ENCODE measurements around the gene CERS5. TPM values are rescaled to one million over a fixed set of nuclear protein-coding genes. Genes with fewer than 3 reads are reported as not detected.
"Not testable (repeated sequence)": the region's sequence is repeated elsewhere in the genome, so short reads cannot be mapped to it uniquely, and the experiment has no call there.

CERS5 gene
- total and polyA plus RNA-seq, 5 donors from 2014 or later: 45.4 to 61.9 (median 57.1) TPM

- H3K27me3 ChIP-seq (ENCODE audit: control insufficient read depth, insufficient read depth, low read length): no peaks in the 10 kb centered on the region
- no peaks in the 10 kb centered on the region for H3K4me1 ChIP-seq (ENCODE audit: control insufficient read depth, insufficient read depth, low read length, poor library complexity, severe bottlenecking)
- DNase-seq (no peak), ATAC-seq (ENCODE audit: low read depth in 2 of 2) (no peak)
- no peak overlapping the region for H3K4me3 ChIP-seq (ENCODE audit: low read depth, low read length)
- Mint-ChIP-seq H3K27ac (peak overlapping the region in 1 of 3 donors; percentile 45), H3K27me3 (no peaks in the 10 kb centered on the region), H3K4me1 (peaks cover 28 to 35% (median 29%) of the 10 kb centered on the region in 4 donors), H3K36me3 (no peaks in the 10 kb centered on the region), H3K9me3 (no peaks in the 10 kb centered on the region), H3K4me3 (no peak overlapping the region)
- no peaks in the 10 kb centered on the region for H3K9me3 ChIP-seq (ENCODE audit: control insufficient read depth in 2 of 2, low read length in 2 of 2)
- no peak overlapping the region for H3K27ac ChIP-seq (ENCODE audit: insufficient read depth, low read length, poor library complexity, severe bottlenecking)
- peaks cover 5% of the 10 kb centered on the region for H3K36me3 ChIP-seq (ENCODE audit: control insufficient read depth, insufficient read depth, low read length)
These were observed 17.9 kb downstream of the CERS5 start for GRCh38 chr12:50149311-50149710.

DNA sequence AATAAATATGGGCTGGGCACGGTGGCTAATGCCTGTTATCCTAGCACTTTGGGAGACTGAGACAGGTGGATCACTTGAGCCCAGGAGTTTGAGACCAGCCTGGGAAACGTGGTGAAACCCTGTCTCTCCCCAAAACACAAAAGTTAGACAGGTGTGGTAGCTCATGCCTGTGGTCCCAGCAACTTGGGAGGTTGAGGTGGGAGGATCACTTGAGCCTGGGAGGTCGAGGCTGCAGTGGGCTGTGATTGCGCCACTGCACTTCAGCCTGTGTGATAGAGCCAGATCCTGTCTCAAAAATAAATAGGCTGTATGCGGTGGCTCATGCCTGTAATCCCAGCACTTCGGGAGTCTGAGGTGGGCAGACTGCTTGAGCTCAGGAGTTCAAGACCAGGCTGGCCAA lies 19.2 kb downstream of the CERS5 start:
- not testable (repeated sequence) for H3K36me3 Mint-ChIP-seq; H3K4me1 ChIP-seq (ENCODE audit: control insufficient read depth, insufficient read depth, low read length, poor library complexity, severe bottlenecking); DNase-seq; H3K4me3 ChIP-seq (ENCODE audit: low read depth, low read length); H3K9me3 ChIP-seq (ENCODE audit: control insufficient read depth in 2 of 2, low read length in 2 of 2); ATAC-seq (ENCODE audit: low read depth in 2 of 2); H3K4me3 Mint-ChIP-seq; H3K27me3 Mint-ChIP-seq; H3K36me3 ChIP-seq (ENCODE audit: control insufficient read depth, insufficient read depth, low read length); H3K9me3 Mint-ChIP-seq; H3K27me3 ChIP-seq (ENCODE audit: control insufficient read depth, insufficient read depth, low read length); H3K27ac Mint-ChIP-seq; H3K27ac ChIP-seq (ENCODE audit: insufficient read depth, low read length, poor library complexity, severe bottlenecking)
- peaks cover 28 to 36% (median 29%) of the 10 kb centered on the region in 4 donors for H3K4me1 Mint-ChIP-seq

DNA sequence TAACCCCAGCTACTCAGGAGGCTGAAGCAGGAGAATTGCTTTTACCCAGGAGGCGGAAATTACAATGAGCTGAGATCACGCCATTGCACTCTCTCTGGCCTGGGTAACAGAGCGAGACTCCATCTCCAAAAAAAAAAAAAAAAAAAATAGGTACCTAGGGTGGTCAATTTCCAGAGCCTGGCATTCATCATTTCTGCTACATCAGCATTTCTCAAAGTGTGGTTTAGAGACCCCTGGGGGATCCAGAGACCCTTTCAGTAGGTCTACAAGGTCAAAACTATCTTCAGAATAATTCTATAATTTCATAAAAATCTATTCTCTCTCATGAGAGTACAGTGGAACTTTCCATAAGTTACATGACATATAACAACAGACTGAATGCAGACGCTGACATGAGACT lies 19.9 kb downstream of the CERS5 start:
- DNase-seq (no peak), ATAC-seq (ENCODE audit: low read depth in 2 of 2) (no peak)
- H3K36me3 Mint-ChIP-seq: peaks cover 6% of the 10 kb centered on the region
- Histone ChIP-seq H3K9me3 (ENCODE audit: control insufficient read depth in 2 of 2, low read length in 2 of 2) (no peaks in the 10 kb centered on the region), H3K4me1 (ENCODE audit: control insufficient read depth, insufficient read depth, low read length, poor library complexity, severe bottlenecking) (no peaks in the 10 kb centered on the region), H3K27ac (ENCODE audit: insufficient read depth, low read length, poor library complexity, severe bottlenecking) (no peak overlapping the region), H3K36me3 (ENCODE audit: control insufficient read depth, insufficient read depth, low read length) (peaks cover 12% of the 10 kb centered on the region), H3K27me3 (ENCODE audit: control insufficient read depth, insufficient read depth, low read length) (no peaks in the 10 kb centered on the region), H3K4me3 (ENCODE audit: low read depth, low read length) (no peak overlapping the region)
- no peak overlapping the region for H3K27ac Mint-ChIP-seq
- no peaks in the 10 kb centered on the region for H3K9me3 Mint-ChIP-seq
- H3K27me3 Mint-ChIP-seq: no peaks in the 10 kb centered on the region
- H3K4me3 Mint-ChIP-seq: no peak overlapping the region
- H3K4me1 Mint-ChIP-seq: peaks cover 25 to 36% (median 29%) of the 10 kb centered on the region in 4 donors

- no peaks in the 10 kb centered on the region for H3K27me3 Mint-ChIP-seq
- H3K27me3 ChIP-seq (ENCODE audit: control insufficient read depth, insufficient read depth, low read length): no peaks in the 10 kb centered on the region
- no peak overlapping the region for H3K27ac ChIP-seq (ENCODE audit: insufficient read depth, low read length, poor library complexity, severe bottlenecking)
- H3K27ac Mint-ChIP-seq: peak overlapping the region in 1 of 3 donors; percentile 49
- peaks cover 26% of the 10 kb centered on the region for H3K36me3 ChIP-seq (ENCODE audit: control insufficient read depth, insufficient read depth, low read length)
- H3K36me3 Mint-ChIP-seq: peaks cover 15% of the 10 kb centered on the region
- no peaks in the 10 kb centered on the region for H3K9me3 ChIP-seq (ENCODE audit: control insufficient read depth in 2 of 2, low read length in 2 of 2)
- H3K4me1 ChIP-seq (ENCODE audit: control insufficient read depth, insufficient read depth, low read length, poor library complexity, severe bottlenecking): no peaks in the 10 kb centered on the region
- no peak for ATAC-seq (ENCODE audit: low read depth in 2 of 2)
- no peak overlapping the region for H3K4me3 Mint-ChIP-seq
- no peaks in the 10 kb centered on the region for H3K9me3 Mint-ChIP-seq
- H3K4me3 ChIP-seq (ENCODE audit: low read depth, low read length): no peak overlapping the region
- peaks cover 16 to 29% (median 19%) of the 10 kb centered on the region in 4 donors for H3K4me1 Mint-ChIP-seq
- DNase-seq: no peak
These were observed 21.7 kb downstream of the CERS5 start for GRCh38 chr12:50145439-50145838.

DNA sequence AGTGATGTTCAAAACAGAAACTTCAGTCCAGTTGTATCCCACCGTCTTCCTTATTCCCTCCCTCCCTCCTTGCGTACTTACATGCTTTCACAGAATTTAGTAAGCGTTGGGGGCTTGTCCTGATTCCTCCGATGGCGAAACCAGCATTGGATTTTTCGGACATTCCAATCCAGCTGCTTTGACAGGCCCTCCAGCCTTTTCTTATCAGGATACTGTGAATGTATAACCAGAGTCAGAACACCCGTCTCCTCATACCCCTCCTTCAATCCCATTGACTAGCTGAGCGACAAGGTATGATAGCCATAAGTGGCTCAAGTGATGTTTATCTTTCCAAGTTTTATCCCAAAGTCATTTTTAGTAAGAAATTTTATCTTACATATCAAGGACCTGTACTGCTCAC lies 24.2 kb downstream of the CERS5 start:
- H3K27ac Mint-ChIP-seq: peak overlapping the region in 1 of 3 donors; percentile 67
- Histone ChIP-seq H3K27me3 (ENCODE audit: control insufficient read depth, insufficient read depth, low read length) (no peaks in the 10 kb centered on the region), H3K4me3 (ENCODE audit: low read depth, low read length) (no peak overlapping the region), H3K9me3 (ENCODE audit: control insufficient read depth in 2 of 2, low read length in 2 of 2) (no peaks in the 10 kb centered on the region), H3K36me3 (ENCODE audit: control insufficient read depth, insufficient read depth, low read length) (peaks cover 42% of the 10 kb centered on the region), H3K27ac (ENCODE audit: insufficient read depth, low read length, poor library complexity, severe bottlenecking) (no peak overlapping the region), H3K4me1 (ENCODE audit: control insufficient read depth, insufficient read depth, low read length, poor library complexity, severe bottlenecking) (no peaks in the 10 kb centered on the region)
- ATAC-seq (ENCODE audit: low read depth in 2 of 2): no peak
- no peaks in the 10 kb centered on the region for H3K27me3 Mint-ChIP-seq
- H3K9me3 Mint-ChIP-seq: no peaks in the 10 kb centered on the region
- H3K4me1 Mint-ChIP-seq: peaks cover 6 to 18% (median 8%) of the 10 kb centered on the region in 4 donors
- no peak overlapping the region for H3K4me3 Mint-ChIP-seq
- H3K36me3 Mint-ChIP-seq: peaks cover 17% of the 10 kb centered on the region
- no peak for DNase-seq

GRCh38 chr12:50132505-50133135 lies 34.5 kb downstream of the CERS5 start:
- Mint-ChIP-seq H3K27me3 (peaks cover 4% of the 10 kb centered on the region), H3K4me3 (no peak overlapping the region), H3K27ac (peak overlapping the region; percentile 7 to 82 (median 76)), H3K4me1 (peaks cover 0 to 25% (median 17%) of the 10 kb centered on the region in 4 donors), H3K9me3 (no peaks in the 10 kb centered on the region), H3K36me3 (peaks cover 44% of the 10 kb centered on the region)
- H3K4me1 ChIP-seq (ENCODE audit: control insufficient read depth, insufficient read depth, low read length, poor library complexity, severe bottlenecking): no peaks in the 10 kb centered on the region
- no peaks in the 10 kb centered on the region for H3K9me3 ChIP-seq (ENCODE audit: control insufficient read depth in 2 of 2, low read length in 2 of 2)
- ATAC-seq (ENCODE audit: low read depth in 2 of 2) (peak in 1 of 2 donors; percentile 64), DNase-seq (peak in 2 of 3 donors; percentile 63 to 64)
- no peak overlapping the region for H3K27ac ChIP-seq (ENCODE audit: insufficient read depth, low read length, poor library complexity, severe bottlenecking)
- H3K27me3 ChIP-seq (ENCODE audit: control insufficient read depth, insufficient read depth, low read length): no peaks in the 10 kb centered on the region
- H3K36me3 ChIP-seq (ENCODE audit: control insufficient read depth, insufficient read depth, low read length): peaks cover 87% of the 10 kb centered on the region
- H3K4me3 ChIP-seq (ENCODE audit: low read depth, low read length): no peak overlapping the region

GRCh38 chr12:50129290-50129689 lies 37.9 kb downstream of the CERS5 start:
- Mint-ChIP-seq H3K36me3 (peaks cover 42% of the 10 kb centered on the region), H3K4me3 (no peak overlapping the region), H3K27ac (no peak overlapping the region), H3K27me3 (peaks cover 4% of the 10 kb centered on the region), H3K9me3 (no peaks in the 10 kb centered on the region), H3K4me1 (peaks cover under 1 to 34% (median 30%) of the 10 kb centered on the region in 4 donors)
- peaks cover 7% of the 10 kb centered on the region for H3K4me1 ChIP-seq (ENCODE audit: control insufficient read depth, insufficient read depth, low read length, poor library complexity, severe bottlenecking)
- H3K9me3 ChIP-seq (ENCODE audit: control insufficient read depth in 2 of 2, low read length in 2 of 2): no peaks in the 10 kb centered on the region
- peaks cover 74% of the 10 kb centered on the region for H3K36me3 ChIP-seq (ENCODE audit: control insufficient read depth, insufficient read depth, low read length)
- no peak overlapping the region for H3K27ac ChIP-seq (ENCODE audit: insufficient read depth, low read length, poor library complexity, severe bottlenecking)
- no peaks in the 10 kb centered on the region for H3K27me3 ChIP-seq (ENCODE audit: control insufficient read depth, insufficient read depth, low read length)
- no peak for DNase-seq
- H3K4me3 ChIP-seq (ENCODE audit: low read depth, low read length): no peak overlapping the region
- ATAC-seq (ENCODE audit: low read depth in 2 of 2): no peak

- Mint-ChIP-seq H3K27me3 (peaks cover 4% of the 10 kb centered on the region), H3K27ac (peak overlapping the region in 2 of 3 donors; percentile 56 to 62), H3K4me3 (no peak overlapping the region), H3K4me1 (peaks cover 5 to 38% (median 28%) of the 10 kb centered on the region in 4 donors), H3K9me3 (no peaks in the 10 kb centered on the region), H3K36me3 (peaks cover 43% of the 10 kb centered on the region)
- Histone ChIP-seq H3K27me3 (ENCODE audit: control insufficient read depth, insufficient read depth, low read length) (no peaks in the 10 kb centered on the region), H3K4me3 (ENCODE audit: low read depth, low read length) (no peak overlapping the region), H3K4me1 (ENCODE audit: control insufficient read depth, insufficient read depth, low read length, poor library complexity, severe bottlenecking) (peaks cover 7% of the 10 kb centered on the region), H3K27ac (ENCODE audit: insufficient read depth, low read length, poor library complexity, severe bottlenecking) (no peak overlapping the region), H3K36me3 (ENCODE audit: control insufficient read depth, insufficient read depth, low read length) (peaks cover 70% of the 10 kb centered on the region), H3K9me3 (ENCODE audit: control insufficient read depth in 2 of 2, low read length in 2 of 2) (no peaks in the 10 kb centered on the region)
- ATAC-seq (ENCODE audit: low read depth in 2 of 2) (no peak), DNase-seq (no peak)
These were observed 39.6 kb downstream of the CERS5 start for GRCh38 chr12:50127546-50127945.
